Neuronal stem cell (in vitro differentiated cells): Measurements from ENCODE around the gene CINP.

Experiments used
- DNase-seq: peaks from one replicate; pipeline ENCODE4 v3.0.0-alpha.2; 2013; ENCODE audit warnings: low spot score
- H2AFZ ChIP-seq: one replicate; pipeline ENCODE4 v1.6.1; 2013; ENCODE audit warnings: mild to moderate bottlenecking, low read length, inconsistent platforms
- H2AK5ac ChIP-seq: 2 replicates; pipeline ENCODE4 v1.6.1; 2013; ENCODE audit warnings: low read depth, mild to moderate bottlenecking, inconsistent platforms, low read length, moderate library complexity, mixed read lengths
- H2BK120ac ChIP-seq: 2 replicates; pipeline ENCODE4 v1.6.1; 2013; ENCODE audit warnings: low read depth, mild to moderate bottlenecking, inconsistent platforms, low read length, moderate library complexity, mixed read lengths
- H2BK12ac ChIP-seq: one replicate; pipeline ENCODE4 v1.6.1; 2013; ENCODE audit warnings: low read length, inconsistent platforms
- H2BK15ac ChIP-seq: 2 replicates; pipeline ENCODE4 v1.6.1; 2013; ENCODE audit warnings: mild to moderate bottlenecking, low read length, inconsistent platforms, mixed read lengths
- H2BK5ac ChIP-seq: one replicate; pipeline ENCODE4 v1.6.1; 2013; ENCODE audit warnings: inconsistent platforms, mild to moderate bottlenecking, low read length, moderate library complexity
- H3K14ac ChIP-seq: one replicate; pipeline ENCODE4 v1.6.1; 2013; ENCODE audit warnings: low read length, inconsistent platforms
- H3K18ac ChIP-seq: 2 replicates; pipeline ENCODE4 v1.6.1; 2013; ENCODE audit warnings: low read length, inconsistent platforms
- H3K23ac ChIP-seq: 2 replicates; pipeline ENCODE4 v1.6.1; 2013; ENCODE audit warnings: low read depth, mild to moderate bottlenecking, mixed read lengths, low read length, inconsistent platforms; ENCODE audit not compliant: poor library complexity
- H3K27ac ChIP-seq: replicated peaks from 3 replicates; pipeline ENCODE4 v1.5.1; 2013; ENCODE audit warnings: low read length, inconsistent platforms
- H3K27me3 ChIP-seq, 3 experiments: 2 replicates each; pipeline ENCODE4 v1.6.1; 2013; ENCODE audit warnings: low read length in 3 of 3, mild to moderate bottlenecking in 2 of 3, inconsistent platforms in 1 of 3, low read depth in 1 of 3, mixed read lengths in 1 of 3, moderate library complexity in 1 of 3; ENCODE audit not compliant: control insufficient read depth in 3 of 3, insufficient read depth in 3 of 3
- H3K36me3 ChIP-seq, 2 donors: replicated peaks in 1 of 2; 2 replicates each; pipeline ENCODE4 v1.6.1; 2013; ENCODE audit warnings: low read length in 2 of 2; ENCODE audit not compliant: control insufficient read depth in 2 of 2, insufficient read depth in 2 of 2
- H3K4ac ChIP-seq: 2 replicates; pipeline ENCODE4 v1.6.1; 2013; ENCODE audit warnings: inconsistent platforms, mild to moderate bottlenecking, low read length, moderate library complexity
- H3K4me1 ChIP-seq, 2 donors: 1 replicate in 1 of 2; 2 replicates in 1 of 2; pipeline ENCODE4 v1.6.1; 2013; ENCODE audit warnings: low read length in 2 of 2, low read depth in 1 of 2; ENCODE audit not compliant: control insufficient read depth in 2 of 2, insufficient read depth in 1 of 2
- H3K4me2 ChIP-seq: one replicate; pipeline ENCODE4 v1.6.1; 2013; ENCODE audit warnings: mild to moderate bottlenecking, low read length, inconsistent platforms; ENCODE audit not compliant: insufficient read depth, poor library complexity, severe bottlenecking
- H3K4me3 ChIP-seq, 2 donors: 2 replicates each; pipeline ENCODE4 v1.5.1; 2013; ENCODE audit warnings: low read length in 2 of 2, mild to moderate bottlenecking in 2 of 2, inconsistent platforms in 1 of 2, moderate library complexity in 1 of 2
- H3K79me1 ChIP-seq: one replicate; pipeline ENCODE4 v1.6.1; 2013; ENCODE audit warnings: low read depth, mild to moderate bottlenecking, inconsistent platforms, low read length, moderate library complexity
- H3K9ac ChIP-seq: one replicate; pipeline ENCODE4 v1.6.1; 2013; ENCODE audit warnings: mild to moderate bottlenecking, low read depth, low read length, inconsistent platforms; ENCODE audit not compliant: poor library complexity
- H3K9me3 ChIP-seq, 2 donors: replicated peaks in 1 of 2; 2 replicates each; pipeline versions ENCODE3 to v1.6.1; 2013; ENCODE audit warnings: low read length in 2 of 2, mild to moderate bottlenecking in 2 of 2, inconsistent platforms in 1 of 2, low read depth in 1 of 2, mixed read lengths in 1 of 2, moderate library complexity in 1 of 2; ENCODE audit not compliant: control insufficient read depth in 2 of 2, insufficient read depth in 1 of 2
- H4K8ac ChIP-seq: one replicate; pipeline ENCODE4 v1.6.1; 2013; ENCODE audit warnings: low read depth, mild to moderate bottlenecking, inconsistent platforms, low read length, moderate library complexity
- H4K91ac ChIP-seq: one replicate; pipeline ENCODE4 v1.6.1; 2013; ENCODE audit warnings: low read length, low read depth, mild to moderate bottlenecking, inconsistent platforms; ENCODE audit not compliant: poor library complexity
- WGBS, 2 donors: extraction: QIAGEN DNeasy Blood & Tissue Kit; methylation state at CpG; one replicate each; pipeline ENCODE4 v1.1.7; 2013; ENCODE audit warnings: missing lambda C conversion rate in 2 of 2, mixed read lengths in 1 of 2; ENCODE audit not compliant: insufficient read length in 2 of 2, insufficient replicate concordance in 1 of 2; ENCODE audit errors: extremely low coverage in 2 of 2; 5-methylcytosine and 5-hydroxymethylcytosine counted together

Gene CINP

DNA sequence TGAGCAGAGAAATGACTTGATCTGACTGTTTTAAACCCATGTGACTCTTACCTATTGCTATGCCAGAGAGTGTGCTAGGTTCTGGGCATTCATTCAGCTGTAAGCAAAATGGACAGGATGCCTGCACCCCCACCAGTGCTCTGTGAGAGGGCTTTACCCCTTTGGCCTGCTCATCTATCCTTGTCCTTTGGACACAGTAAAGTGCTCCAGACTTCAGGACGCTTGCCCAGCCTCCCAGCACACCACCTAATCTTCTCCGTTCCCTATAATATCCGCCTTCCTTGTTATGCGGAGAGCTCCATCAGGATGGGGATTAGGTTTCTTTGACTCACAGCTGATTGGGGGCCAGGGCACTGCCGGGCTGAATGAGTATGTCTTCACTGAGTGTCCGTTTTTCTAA lies 47.6 kb downstream of the CINP start:
- no peak for DNase-seq
- no peak overlapping the region for H3K9ac ChIP-seq
- H4K91ac ChIP-seq, result no peak overlapping the region
- no peak overlapping the region for H4K8ac ChIP-seq
- H3K23ac ChIP-seq, result no peak overlapping the region
- H3K79me1 ChIP-seq, result no peaks in the 10 kb centered on the region
- peaks cover 0 to 2% (median 0%) of the 10 kb centered on the region in 3 experiments for H3K27me3 ChIP-seq
- no peak overlapping the region for H3K4me3 ChIP-seq
- WGBS, 2 donors, result no CpG with 5 or more reads among the region's 6 CpGs
- no peak overlapping the region for H2BK15ac ChIP-seq
- H3K14ac ChIP-seq, result no peak overlapping the region
- H3K9me3 ChIP-seq, result no peaks in the 10 kb centered on the region
- no peak overlapping the region for H3K27ac ChIP-seq
- no peak overlapping the region for H3K18ac ChIP-seq
- no peak overlapping the region for H2AFZ ChIP-seq
- H3K4me1 ChIP-seq, result peaks cover 11 to 12% of the 10 kb centered on the region in 2 donors
- no peaks in the 10 kb centered on the region for H3K36me3 ChIP-seq
- peak overlapping the region; percentile 42 for H2AK5ac ChIP-seq
- H2BK5ac ChIP-seq, result no peak overlapping the region
- H2BK12ac ChIP-seq, result no peak overlapping the region
- H3K4ac ChIP-seq, result no peak overlapping the region
- no peak overlapping the region for H2BK120ac ChIP-seq
- H3K4me2 ChIP-seq, result no peak overlapping the region

DNA sequence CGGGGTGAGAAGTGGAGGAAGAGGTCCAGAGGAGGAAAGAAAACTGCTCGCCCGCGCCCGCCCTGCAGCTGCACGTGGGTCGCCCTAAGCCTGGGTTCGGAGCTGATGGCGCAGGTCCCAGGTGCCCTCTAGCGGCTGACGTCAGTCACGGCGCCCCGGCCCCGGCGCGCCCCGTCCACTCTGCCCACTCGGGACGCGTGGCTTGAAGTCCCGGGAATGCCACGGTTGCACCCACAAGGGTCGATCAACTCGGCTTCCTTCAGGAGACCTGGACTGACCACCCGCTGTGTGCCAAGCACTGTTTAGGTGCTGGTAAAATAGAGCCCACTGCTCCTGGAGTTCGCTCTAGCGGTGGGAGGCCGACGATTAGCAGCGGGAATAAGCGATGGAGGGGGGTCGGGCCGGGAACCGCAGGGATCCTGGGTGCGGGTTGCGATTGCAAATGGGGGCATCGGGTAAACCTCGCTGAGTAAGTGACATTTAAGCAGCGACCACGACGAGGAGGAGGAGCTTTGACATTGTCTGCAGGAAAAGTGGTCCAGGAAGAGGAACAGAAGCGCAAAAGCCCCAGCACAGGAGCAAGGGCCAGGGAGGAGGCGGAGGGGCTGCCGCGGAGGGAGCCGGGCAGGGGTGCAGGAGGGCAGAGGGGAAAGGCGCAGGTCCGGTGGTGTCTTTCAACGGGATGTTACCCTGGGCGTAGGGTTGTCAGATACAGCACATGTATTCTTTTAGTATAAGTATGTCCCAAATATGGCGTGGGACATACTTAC lies 48.3 kb downstream of the CINP start:
- Histone ChIP-seq H2BK15ac (no peak overlapping the region), H2AFZ (peak overlapping the region; percentile 87), H4K8ac (no peak overlapping the region), H4K91ac (no peak overlapping the region), H3K9ac (no peak overlapping the region), H2BK12ac (peak overlapping the region; percentile 25), H3K27me3 (peaks cover 0 to 2% (median 0%) of the 10 kb centered on the region in 3 experiments), H3K4me2 (peak overlapping the region; percentile 98), H3K4me3 (peak overlapping the region; percentile 54 to 88), H3K4me1 (peaks cover 11 to 12% of the 10 kb centered on the region in 2 donors), H2AK5ac (no peak overlapping the region), H2BK120ac (no peak overlapping the region), H3K18ac (peak overlapping the region; percentile 82), H3K4ac (no peak overlapping the region), H3K9me3 (no peaks in the 10 kb centered on the region), H3K79me1 (no peaks in the 10 kb centered on the region), H3K23ac (peak overlapping the region; percentile 62), H3K36me3 (no peaks in the 10 kb centered on the region), H3K14ac (peak overlapping the region; percentile 61), H2BK5ac (no peak overlapping the region), H3K27ac (no peak overlapping the region)
- no CpG with 5 or more reads among the region's 52 CpGs for WGBS, 2 donors
- peak; percentile 68 for DNase-seq

DNA sequence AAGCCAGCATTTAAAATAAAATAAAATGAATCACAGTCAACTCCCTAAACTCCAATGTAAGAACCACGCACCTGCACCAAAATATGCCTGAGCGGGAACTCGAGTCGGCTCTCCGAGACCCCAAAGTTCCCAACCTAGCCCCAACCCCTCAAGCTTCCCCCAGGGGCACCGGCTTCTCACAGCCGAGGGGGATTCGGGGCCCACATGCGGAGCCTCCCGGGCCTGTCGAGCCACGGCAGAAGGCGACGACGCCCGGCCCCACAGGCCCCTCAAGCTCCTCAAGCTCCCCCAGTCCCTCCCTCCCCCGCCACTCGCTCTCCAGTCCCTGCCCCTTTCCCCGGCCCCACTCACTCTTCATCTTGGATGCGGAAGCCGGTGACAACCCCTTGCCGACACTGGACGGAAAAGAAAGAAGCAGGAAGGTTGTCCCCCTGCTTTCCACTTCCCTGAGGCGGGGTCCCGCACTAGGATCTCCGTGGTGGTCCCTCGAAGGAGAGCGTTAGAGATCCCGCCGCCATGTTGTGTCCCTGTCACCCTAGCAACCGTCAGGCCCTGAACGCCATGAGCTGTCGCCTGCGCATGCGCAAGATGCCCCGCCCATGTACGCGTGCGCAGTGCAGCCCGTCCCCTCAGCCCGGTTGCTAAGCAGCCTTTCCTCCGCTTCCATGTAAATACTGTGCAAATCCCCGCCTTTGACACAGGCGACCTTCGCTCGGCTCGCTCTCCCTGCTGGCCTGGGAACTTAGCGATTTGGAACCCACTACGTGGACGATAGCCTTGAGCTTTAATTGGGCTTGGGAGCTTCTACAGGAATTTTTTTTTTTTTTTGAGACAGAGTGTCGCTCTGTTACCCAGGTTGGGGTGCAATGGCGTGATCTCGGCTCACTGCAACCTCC lies 57.8 kb downstream of the CINP start, which contains the start of gene MOK:
MOK (minus strand) TSS at position 554 of the 896 bp plus-strand sequence; CDS start at position 358, 196 bp downstream.
- H2BK120ac ChIP-seq, result no peak within 1 kb of the TSS
- H3K23ac ChIP-seq, result peak within 1 kb of the TSS; percentile 14
- no peaks in the 10 kb centered on the region for H3K36me3 ChIP-seq
- no peak within 1 kb of the TSS for H2AK5ac ChIP-seq
- peaks cover 0 to 1% of the 10 kb centered on the region in 2 donors for H3K4me1 ChIP-seq
- peak within 1 kb of the TSS; percentile 78 to 88 for H3K4me3 ChIP-seq
- H2BK5ac ChIP-seq, result no peak within 1 kb of the TSS
- H4K8ac ChIP-seq, result no peak within 1 kb of the TSS
- WGBS, 2 donors, result no CpG with 5 or more reads among the region's 53 CpGs
- H3K27me3 ChIP-seq, result no peaks in the 10 kb centered on the region
- H3K9ac ChIP-seq, result peak within 1 kb of the TSS; percentile 38
- H2BK12ac ChIP-seq, result no peak within 1 kb of the TSS
- no peak within 1 kb of the TSS for H2BK15ac ChIP-seq
- H3K14ac ChIP-seq, result no peak within 1 kb of the TSS
- H2AFZ ChIP-seq, result peak within 1 kb of the TSS; percentile 94
- H3K79me1 ChIP-seq, result no peaks in the 10 kb centered on the region
- DNase-seq, result peak; percentile 99
- peak within 1 kb of the TSS; percentile 78 for H3K4me2 ChIP-seq
- H3K4ac ChIP-seq, result no peak within 1 kb of the TSS
- H3K27ac ChIP-seq, result no peak within 1 kb of the TSS
- H3K18ac ChIP-seq, result no peak within 1 kb of the TSS
- no peak within 1 kb of the TSS for H4K91ac ChIP-seq
- H3K9me3 ChIP-seq, result no peaks in the 10 kb centered on the region

DNA sequence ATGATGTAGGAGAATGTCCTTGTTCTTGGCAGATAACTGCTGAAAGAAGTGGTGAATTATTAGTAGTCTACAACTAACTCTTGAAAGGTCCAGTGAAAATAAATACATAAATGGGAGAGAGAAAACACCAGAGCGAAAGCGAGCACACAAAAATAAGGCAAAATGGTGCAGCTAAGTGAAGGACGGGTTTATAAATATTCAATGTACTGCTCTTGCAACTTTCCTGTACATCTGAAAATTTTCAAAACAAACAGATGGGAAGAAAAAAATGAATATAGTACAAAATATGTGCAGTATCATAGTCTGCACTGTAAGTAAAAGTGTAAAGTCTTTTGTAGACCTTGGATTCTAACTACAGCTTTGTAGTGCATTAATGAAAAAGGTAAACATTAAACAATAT lies 59.0 kb downstream of the CINP start:
- Histone ChIP-seq H4K8ac (no peak overlapping the region), H2BK12ac (no peak overlapping the region), H3K36me3 (no peaks in the 10 kb centered on the region), H2AK5ac (no peak overlapping the region), H3K27me3 (no peaks in the 10 kb centered on the region), H3K27ac (no peak overlapping the region), H2BK120ac (no peak overlapping the region), H3K23ac (no peak overlapping the region), H3K4ac (no peak overlapping the region), H3K14ac (no peak overlapping the region), H3K9ac (no peak overlapping the region), H2BK5ac (no peak overlapping the region), H4K91ac (no peak overlapping the region), H3K4me2 (no peak overlapping the region), H3K9me3 (no peaks in the 10 kb centered on the region), H3K79me1 (no peaks in the 10 kb centered on the region), H3K4me3 (no peak overlapping the region), H3K4me1 (peaks cover 0 to 1% of the 10 kb centered on the region in 2 donors), H2BK15ac (no peak overlapping the region), H3K18ac (no peak overlapping the region), H2AFZ (no peak overlapping the region)
- no CpG with 5 or more reads among the region's 3 CpGs for WGBS, 2 donors
- no peak for DNase-seq
